MG63 (cell line): Measurements from ENCODE around the gene EHD3. TPM values are rescaled to one million over a fixed set of nuclear protein-coding genes. Genes with fewer than 3 reads are reported as not detected.

Experiments used
- DNase-seq: peaks from one replicate; pipeline ENCODE4 v3.0.0-alpha.2; 2020
- H3K27me3 ChIP-seq: fragments of 250-450 bp; sonication (Bioruptor Pico); 2 replicates; pipeline ENCODE4 v1.5.1; 2020; ENCODE audit warnings: mild to moderate bottlenecking, moderate library complexity
- H3K36me3 ChIP-seq: fragments of 250-450 bp; sonication (Bioruptor Pico); 2 replicates; pipeline ENCODE4 v1.5.1; 2020; ENCODE audit warnings: mild to moderate bottlenecking, moderate library complexity
- H3K4me3 ChIP-seq: fragments of 250-450 bp; sonication (Bioruptor Pico); 2 replicates; pipeline ENCODE4 v1.5.1; 2020; ENCODE audit warnings: mild to moderate bottlenecking, moderate library complexity
- H3K9me3 ChIP-seq: fragments of 250-450 bp; sonication (Bioruptor Pico); 2 replicates; pipeline ENCODE4 v1.5.1; 2020; ENCODE audit warnings: mild to moderate bottlenecking, moderate library complexity
- total RNA-seq: library from RNA; depleted of rRNA; stranded (reverse); fragments of >200 nt; shearing (Covaris generic); gene quantifications from 2 replicates; pipeline ENCODE4 v1.2.3, GENCODE V29; 2014; ENCODE audit warnings: low replicate concordance

Gene EHD3
- total RNA-seq, 1 experiment from 2014 or later: 0.30 TPM

- H3K36me3 ChIP-seq: no peaks in the 10 kb centered on the region
- no peak for DNase-seq
- H3K9me3 ChIP-seq: no peaks in the 10 kb centered on the region
- H3K4me3 ChIP-seq: no peak overlapping the region
- H3K27me3 ChIP-seq: no peaks in the 10 kb centered on the region
These were observed 7.8 kb downstream of the EHD3 start for GRCh38 chr2:31241625-31242270.

GRCh38 chr2:31243053-31243452 lies 9.1 kb downstream of the EHD3 start:
- DNase-seq: no peak
- Histone ChIP-seq H3K4me3 (no peak overlapping the region), H3K27me3 (no peaks in the 10 kb centered on the region), H3K36me3 (no peaks in the 10 kb centered on the region), H3K9me3 (no peaks in the 10 kb centered on the region)

GRCh38 chr2:31244101-31244500 lies 10.1 kb downstream of the EHD3 start:
- Histone ChIP-seq H3K36me3 (no peaks in the 10 kb centered on the region), H3K4me3 (no peak overlapping the region), H3K9me3 (no peaks in the 10 kb centered on the region), H3K27me3 (no peaks in the 10 kb centered on the region)
- DNase-seq: no peak

- H3K9me3 ChIP-seq: no peaks in the 10 kb centered on the region
- H3K36me3 ChIP-seq: no peaks in the 10 kb centered on the region
- no peak overlapping the region for H3K4me3 ChIP-seq
- H3K27me3 ChIP-seq: no peaks in the 10 kb centered on the region
- no peak for DNase-seq
These were observed 12.4 kb downstream of the EHD3 start for GRCh38 chr2:31246184-31246852.

- no peak for DNase-seq
- no peak overlapping the region for H3K4me3 ChIP-seq
- no peaks in the 10 kb centered on the region for H3K27me3 ChIP-seq
- no peaks in the 10 kb centered on the region for H3K9me3 ChIP-seq
- no peaks in the 10 kb centered on the region for H3K36me3 ChIP-seq
These were observed 13.8 kb downstream of the EHD3 start for GRCh38 chr2:31247711-31248110.

- Histone ChIP-seq H3K36me3 (no peaks in the 10 kb centered on the region), H3K27me3 (no peaks in the 10 kb centered on the region), H3K4me3 (no peak overlapping the region), H3K9me3 (no peaks in the 10 kb centered on the region)
- DNase-seq: no peak
These were observed 14.2 kb downstream of the EHD3 start for GRCh38 chr2:31248139-31248538.

GRCh38 chr2:31249009-31249690 lies 15.2 kb downstream of the EHD3 start:
- H3K9me3 ChIP-seq: no peaks in the 10 kb centered on the region
- no peak for DNase-seq
- H3K4me3 ChIP-seq: no peak overlapping the region
- H3K27me3 ChIP-seq: no peaks in the 10 kb centered on the region
- no peaks in the 10 kb centered on the region for H3K36me3 ChIP-seq

GRCh38 chr2:31251018-31251417 lies 17.1 kb downstream of the EHD3 start:
- DNase-seq: no peak
- Histone ChIP-seq H3K4me3 (no peak overlapping the region), H3K9me3 (no peaks in the 10 kb centered on the region), H3K27me3 (no peaks in the 10 kb centered on the region), H3K36me3 (no peaks in the 10 kb centered on the region)

- Histone ChIP-seq H3K4me3 (no peak overlapping the region), H3K9me3 (no peaks in the 10 kb centered on the region), H3K36me3 (no peaks in the 10 kb centered on the region), H3K27me3 (no peaks in the 10 kb centered on the region)
- DNase-seq: no peak
These were observed 17.9 kb downstream of the EHD3 start for GRCh38 chr2:31251851-31252250.

- Histone ChIP-seq H3K36me3 (no peaks in the 10 kb centered on the region), H3K9me3 (no peaks in the 10 kb centered on the region), H3K4me3 (no peak overlapping the region), H3K27me3 (no peaks in the 10 kb centered on the region)
- DNase-seq: no peak
These were observed 19.6 kb downstream of the EHD3 start for GRCh38 chr2:31253356-31254131.

GRCh38 chr2:31254237-31255203 lies 20.6 kb downstream of the EHD3 start:
- Histone ChIP-seq H3K36me3 (no peaks in the 10 kb centered on the region), H3K27me3 (no peaks in the 10 kb centered on the region), H3K9me3 (no peaks in the 10 kb centered on the region), H3K4me3 (no peak overlapping the region)
- no peak for DNase-seq

- H3K9me3 ChIP-seq: no peaks in the 10 kb centered on the region
- no peaks in the 10 kb centered on the region for H3K27me3 ChIP-seq
- no peaks in the 10 kb centered on the region for H3K36me3 ChIP-seq
- H3K4me3 ChIP-seq: no peak overlapping the region
- no peak for DNase-seq
These were observed 22.1 kb downstream of the EHD3 start for GRCh38 chr2:31255911-31256571.

GRCh38 chr2:31256611-31257382 lies 22.8 kb downstream of the EHD3 start:
- no peaks in the 10 kb centered on the region for H3K9me3 ChIP-seq
- no peak for DNase-seq
- no peaks in the 10 kb centered on the region for H3K27me3 ChIP-seq
- H3K36me3 ChIP-seq: no peaks in the 10 kb centered on the region
- no peak overlapping the region for H3K4me3 ChIP-seq

GRCh38 chr2:31258351-31258750 lies 24.4 kb downstream of the EHD3 start:
- Histone ChIP-seq H3K4me3 (no peak overlapping the region), H3K9me3 (no peaks in the 10 kb centered on the region), H3K27me3 (no peaks in the 10 kb centered on the region), H3K36me3 (no peaks in the 10 kb centered on the region)
- no peak for DNase-seq

GRCh38 chr2:31259075-31259474 lies 25.1 kb downstream of the EHD3 start:
- no peaks in the 10 kb centered on the region for H3K36me3 ChIP-seq
- no peak overlapping the region for H3K4me3 ChIP-seq
- no peaks in the 10 kb centered on the region for H3K27me3 ChIP-seq

More at GRCh38 chr2:31259075-31259474, 25.1 kb downstream of the EHD3 start:
- no peaks in the 10 kb centered on the region for H3K9me3 ChIP-seq
- no peak for DNase-seq
